ENCODE measurements around the gene SAPCD2. TPM values are rescaled to one million over a fixed set of nuclear protein-coding genes. Genes with fewer than 3 reads are reported as not detected.
A peak's percentile ranks its signal among the peaks of the same experiment; 100 is the strongest.

SAPCD2 gene
- total RNA-seq, 4 donors from 2014 or later, result 8.2 to 13.6 (median 13.3) TPM

- WGBS, result 95% methylated on average over 4 of the region's 20 CpGs
- H3K4me1 ChIP-seq, result no peaks in the 10 kb centered on the region
- H3K36me3 ChIP-seq, result peaks cover 74% of the 10 kb centered on the region
- no peak overlapping the region for H3K27ac ChIP-seq
- no peaks in the 10 kb centered on the region for H3K9me3 ChIP-seq
- H3K27me3 ChIP-seq, result no peaks in the 10 kb centered on the region
- no peak overlapping the region for H3K4me3 ChIP-seq
- no peak for TF ChIP-seq POLR2A (IDR thresholded peaks at IDR 0.05)
- TF ChIP-seq CTCF (IDR thresholded peaks at IDR 0.05), result no peak
- no peak for TF ChIP-seq POLR2AphosphoS5 (IDR thresholded peaks at IDR 0.05)
- TF ChIP-seq EP300 (IDR thresholded peaks at IDR 0.05), result no peak
- no peak for DNase-seq (ENCODE audit: low spot score in 2 of 2)
Observed at GRCh38 chr9:137097761-137098462, 27.6 kb upstream of the SAPCD2 start.

DNA sequence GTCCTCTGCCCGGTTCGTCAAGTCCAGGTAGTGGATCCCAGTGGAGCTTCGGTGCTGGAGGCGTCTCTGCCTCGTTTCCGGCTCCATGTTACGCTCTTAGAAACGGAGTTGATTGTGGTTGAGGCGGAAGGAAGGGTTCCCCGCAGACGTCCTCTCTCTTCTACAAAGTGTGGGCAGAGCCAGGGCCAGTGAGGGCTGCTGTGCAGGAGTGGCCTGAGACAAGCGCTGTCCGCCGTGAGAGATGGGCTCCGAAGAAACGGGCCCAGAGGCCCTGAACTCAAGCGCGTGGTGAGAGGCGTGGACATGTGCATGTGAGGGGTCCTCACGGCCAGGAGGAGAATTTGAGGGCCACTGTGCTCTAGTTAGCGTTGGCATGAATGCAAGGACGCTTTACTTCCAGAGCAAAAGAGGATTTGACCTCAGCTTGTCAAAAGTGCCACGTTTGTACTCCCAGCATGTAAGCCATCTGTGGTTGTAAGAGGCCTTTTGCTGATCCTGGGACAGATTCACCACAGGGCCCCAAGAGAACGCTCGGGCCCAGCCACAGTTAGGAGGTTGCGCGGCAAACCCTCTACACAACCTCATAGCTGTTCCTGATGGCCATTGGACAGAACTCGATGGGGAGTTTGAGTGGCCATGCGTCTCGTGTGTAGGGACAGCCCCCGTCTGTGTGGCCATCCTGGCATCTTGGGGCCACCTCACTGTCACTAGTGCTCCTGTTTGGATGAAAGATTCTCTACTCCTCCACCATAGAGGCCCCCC lies 26.6 kb upstream of the SAPCD2 start:
- H3K36me3 ChIP-seq, result peaks cover 72% of the 10 kb centered on the region
- no peaks in the 10 kb centered on the region for H3K4me1 ChIP-seq
- no peaks in the 10 kb centered on the region for H3K9me3 ChIP-seq
- no peak for DNase-seq (ENCODE audit: low spot score in 2 of 2)
- 96% methylated on average over 20 of the region's 31 CpGs for WGBS
- H3K27me3 ChIP-seq, result no peaks in the 10 kb centered on the region
- TF ChIP-seq POLR2A (IDR thresholded peaks at IDR 0.05) (no peak), CTCF (IDR thresholded peaks at IDR 0.05) (no peak), POLR2AphosphoS5 (IDR thresholded peaks at IDR 0.05) (no peak), EP300 (IDR thresholded peaks at IDR 0.05) (no peak)
- H3K4me3 ChIP-seq, result no peak overlapping the region
- H3K27ac ChIP-seq, result no peak overlapping the region

- no peaks in the 10 kb centered on the region for H3K27me3 ChIP-seq
- no peaks in the 10 kb centered on the region for H3K9me3 ChIP-seq
- no peak overlapping the region for H3K27ac ChIP-seq
- DNase-seq (ENCODE audit: low spot score in 2 of 2), result no peak
- 76% methylated on average over 27 of the region's 30 CpGs for WGBS
- H3K4me1 ChIP-seq, result no peaks in the 10 kb centered on the region
- H3K4me3 ChIP-seq, result no peak overlapping the region
- peaks cover 71% of the 10 kb centered on the region for H3K36me3 ChIP-seq
- no peak for TF ChIP-seq CTCF (IDR thresholded peaks at IDR 0.05)
- no peak for TF ChIP-seq EP300 (IDR thresholded peaks at IDR 0.05)
- TF ChIP-seq POLR2AphosphoS5 (IDR thresholded peaks at IDR 0.05), result no peak
- TF ChIP-seq POLR2A (IDR thresholded peaks at IDR 0.05), result no peak
Observed at GRCh38 chr9:137095664-137096517, 25.5 kb upstream of the SAPCD2 start.

DNA sequence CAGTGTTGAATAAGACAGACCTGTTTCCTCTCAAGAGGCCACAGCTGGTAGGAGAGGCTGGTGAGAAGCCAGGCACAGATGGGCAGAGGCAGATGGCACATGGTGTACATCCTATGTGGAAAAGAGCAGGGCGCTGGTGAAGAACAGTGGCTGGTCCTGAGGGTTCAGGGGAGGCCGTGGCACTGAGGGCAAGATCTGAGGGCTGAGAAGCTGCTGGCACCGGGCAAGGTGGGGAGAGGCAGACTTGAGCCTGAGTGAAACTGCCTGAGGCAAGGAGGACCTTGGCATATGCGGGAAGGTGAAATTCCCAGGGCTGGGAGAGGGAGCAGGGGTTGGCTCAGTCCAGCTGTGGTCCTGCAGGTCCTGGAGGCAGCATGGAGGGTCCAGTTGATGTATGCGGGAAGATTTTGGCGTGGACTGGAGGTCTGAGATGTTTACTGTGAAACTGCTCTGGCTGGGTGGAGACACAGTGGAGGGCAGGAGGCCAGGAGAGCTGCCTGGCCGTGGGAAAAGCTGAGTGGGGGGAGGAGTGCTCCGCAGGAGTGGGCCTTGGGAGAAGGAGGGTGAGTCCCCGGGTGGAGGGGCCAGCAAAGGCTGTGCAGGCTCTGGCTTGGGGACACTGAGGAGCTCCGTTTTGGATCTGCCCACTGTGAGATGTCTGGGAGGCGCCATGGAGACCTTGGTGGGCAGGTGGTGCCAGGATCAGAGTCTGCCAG lies 19.0 kb upstream of the SAPCD2 start:
- DNase-seq (ENCODE audit: low spot score in 2 of 2), result peak in 1 of 2 donors; percentile 59
- H3K27me3 ChIP-seq, result no peaks in the 10 kb centered on the region
- no peak for TF ChIP-seq EP300 (IDR thresholded peaks at IDR 0.05)
- TF ChIP-seq POLR2AphosphoS5 (IDR thresholded peaks at IDR 0.05), result no peak
- no peak for TF ChIP-seq CTCF (IDR thresholded peaks at IDR 0.05)
- WGBS, result 53% methylated on average over 11 of the region's 11 CpGs
- no peaks in the 10 kb centered on the region for H3K9me3 ChIP-seq
- H3K4me3 ChIP-seq, result no peak overlapping the region
- H3K27ac ChIP-seq, result peak overlapping the region; percentile 40
- peaks cover 53% of the 10 kb centered on the region for H3K4me1 ChIP-seq
- peaks cover 36% of the 10 kb centered on the region for H3K36me3 ChIP-seq

All from suprapubic skin (tissue), 4 donors.